ENCODE measurements around the gene KRT5. TPM values are rescaled to one million over a fixed set of nuclear protein-coding genes. Genes with fewer than 3 reads are reported as not detected.

KRT5 gene
- polyA plus RNA-seq, 1 of the 3 experiments (the other 2 are of a cell fraction) = not detected

DNA sequence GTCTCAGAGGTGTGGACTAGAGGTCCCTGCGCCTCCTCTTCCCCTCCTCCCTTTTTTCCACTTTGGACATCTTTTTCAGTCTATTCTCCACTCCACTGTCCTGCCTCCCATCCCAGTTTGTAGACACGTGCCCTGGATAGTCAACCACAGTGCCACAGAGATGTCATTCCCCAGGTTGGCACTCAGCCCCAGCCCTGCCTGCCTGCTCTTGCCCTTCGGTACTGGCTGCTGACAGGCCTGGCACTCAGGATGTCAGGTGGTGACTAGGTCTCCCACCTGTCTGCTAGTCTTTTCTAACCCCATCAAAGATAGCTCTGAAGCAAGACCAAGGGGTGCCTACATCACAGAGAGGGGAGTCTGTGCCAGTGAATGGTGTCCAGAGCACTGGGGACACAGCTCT, 16.9 kb upstream of the KRT5 start:
- WGBS (ENCODE audit: low lambda C conversion rate) = 33% methylated on average over 3 of the region's 3 CpGs
- Histone ChIP-seq H3K9me2 (no peaks in the 10 kb centered on the region), H3K9me3 (no peaks in the 10 kb centered on the region), H3F3A (replicated peaks; ENCODE audit: insufficient read depth) (no peaks in the 10 kb centered on the region), H3K4me1 (ENCODE audit: control insufficient read depth in 1 of 2, insufficient read depth in 2 of 2, low read depth in 1 of 2, low read length in 1 of 2) (no peaks in the 10 kb centered on the region), H3K4me3 (ENCODE audit: low read depth in 2 of 2, low read length in 1 of 2) (no peak overlapping the region), H2AFZ (ENCODE audit: low read depth) (no peak overlapping the region), H3K27me3 (ENCODE audit: insufficient read depth) (peaks cover 12% of the 10 kb centered on the region; the same call in 1 of the 2 replicates), H3K4me2 (no peak overlapping the region), H3K9ac (no peak overlapping the region), H3K27ac (ENCODE audit: low read depth in 2 of 2, low read length in 1 of 2) (no peak overlapping the region), H4K20me1 (ENCODE audit: insufficient read depth) (no peaks in the 10 kb centered on the region), H3K36me3 (replicated peaks in 1 of 2; ENCODE audit: control insufficient read depth in 1 of 2, insufficient read depth in 2 of 2, low read length in 1 of 2) (no peaks in the 10 kb centered on the region), H3K79me2 (ENCODE audit: insufficient read depth) (no peaks in the 10 kb centered on the region)
- no peak for DNase-seq
- no peak for TF ChIP-seq TCF12 (IDR thresholded peaks at IDR 0.05)
- no peak for TF ChIP-seq RFX5 (IDR thresholded peaks at IDR 0.05; ENCODE audit: low read length)
- TF ChIP-seq, protein P1, sequence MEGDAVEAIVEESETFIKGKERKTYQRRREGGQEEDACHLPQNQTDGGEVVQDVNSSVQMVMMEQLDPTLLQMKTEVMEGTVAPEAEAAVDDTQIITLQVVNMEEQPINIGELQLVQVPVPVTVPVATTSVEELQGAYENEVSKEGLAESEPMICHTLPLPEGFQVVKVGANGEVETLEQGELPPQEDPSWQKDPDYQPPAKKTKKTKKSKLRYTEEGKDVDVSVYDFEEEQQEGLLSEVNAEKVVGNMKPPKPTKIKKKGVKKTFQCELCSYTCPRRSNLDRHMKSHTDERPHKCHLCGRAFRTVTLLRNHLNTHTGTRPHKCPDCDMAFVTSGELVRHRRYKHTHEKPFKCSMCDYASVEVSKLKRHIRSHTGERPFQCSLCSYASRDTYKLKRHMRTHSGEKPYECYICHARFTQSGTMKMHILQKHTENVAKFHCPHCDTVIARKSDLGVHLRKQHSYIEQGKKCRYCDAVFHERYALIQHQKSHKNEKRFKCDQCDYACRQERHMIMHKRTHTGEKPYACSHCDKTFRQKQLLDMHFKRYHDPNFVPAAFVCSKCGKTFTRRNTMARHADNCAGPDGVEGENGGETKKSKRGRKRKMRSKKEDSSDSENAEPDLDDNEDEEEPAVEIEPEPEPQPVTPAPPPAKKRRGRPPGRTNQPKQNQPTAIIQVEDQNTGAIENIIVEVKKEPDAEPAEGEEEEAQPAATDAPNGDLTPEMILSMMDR (IDR thresholded peaks at IDR 0.05) = no peak
- TF ChIP-seq USF2 (IDR thresholded peaks at IDR 0.05; ENCODE audit: borderline replicate concordance, low read depth, low read length) = no peak
- no peak for TF ChIP-seq FOXJ3 (CRISPR knock-in tag; IDR thresholded peaks at IDR 0.05)
- no peak for TF ChIP-seq NRF1 (IDR thresholded peaks at IDR 0.05; ENCODE audit: low read depth, low read length)
- no peak for TF ChIP-seq YY1 (IDR thresholded peaks at IDR 0.05; ENCODE audit: low read depth)
- TF ChIP-seq, protein P2, sequence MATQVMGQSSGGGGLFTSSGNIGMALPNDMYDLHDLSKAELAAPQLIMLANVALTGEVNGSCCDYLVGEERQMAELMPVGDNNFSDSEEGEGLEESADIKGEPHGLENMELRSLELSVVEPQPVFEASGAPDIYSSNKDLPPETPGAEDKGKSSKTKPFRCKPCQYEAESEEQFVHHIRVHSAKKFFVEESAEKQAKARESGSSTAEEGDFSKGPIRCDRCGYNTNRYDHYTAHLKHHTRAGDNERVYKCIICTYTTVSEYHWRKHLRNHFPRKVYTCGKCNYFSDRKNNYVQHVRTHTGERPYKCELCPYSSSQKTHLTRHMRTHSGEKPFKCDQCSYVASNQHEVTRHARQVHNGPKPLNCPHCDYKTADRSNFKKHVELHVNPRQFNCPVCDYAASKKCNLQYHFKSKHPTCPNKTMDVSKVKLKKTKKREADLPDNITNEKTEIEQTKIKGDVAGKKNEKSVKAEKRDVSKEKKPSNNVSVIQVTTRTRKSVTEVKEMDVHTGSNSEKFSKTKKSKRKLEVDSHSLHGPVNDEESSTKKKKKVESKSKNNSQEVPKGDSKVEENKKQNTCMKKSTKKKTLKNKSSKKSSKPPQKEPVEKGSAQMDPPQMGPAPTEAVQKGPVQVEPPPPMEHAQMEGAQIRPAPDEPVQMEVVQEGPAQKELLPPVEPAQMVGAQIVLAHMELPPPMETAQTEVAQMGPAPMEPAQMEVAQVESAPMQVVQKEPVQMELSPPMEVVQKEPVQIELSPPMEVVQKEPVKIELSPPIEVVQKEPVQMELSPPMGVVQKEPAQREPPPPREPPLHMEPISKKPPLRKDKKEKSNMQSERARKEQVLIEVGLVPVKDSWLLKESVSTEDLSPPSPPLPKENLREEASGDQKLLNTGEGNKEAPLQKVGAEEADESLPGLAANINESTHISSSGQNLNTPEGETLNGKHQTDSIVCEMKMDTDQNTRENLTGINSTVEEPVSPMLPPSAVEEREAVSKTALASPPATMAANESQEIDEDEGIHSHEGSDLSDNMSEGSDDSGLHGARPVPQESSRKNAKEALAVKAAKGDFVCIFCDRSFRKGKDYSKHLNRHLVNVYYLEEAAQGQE (IDR thresholded peaks at IDR 0.05; ENCODE audit: low read depth, low read length) = no peak
- TF ChIP-seq RCOR1 (IDR thresholded peaks at IDR 0.05; ENCODE audit: low read length) = no peak
- no peak for TF ChIP-seq GATA2 (CRISPR knock-in tag; IDR thresholded peaks at IDR 0.05)
- no peak for TF ChIP-seq FOSL2 (IDR thresholded peaks at IDR 0.05; ENCODE audit: borderline replicate concordance, low read depth)
- TF ChIP-seq RAD21 (IDR thresholded peaks at IDR 0.05; ENCODE audit: low read length) = no peak
- TF ChIP-seq USF1 (IDR thresholded peaks at IDR 0.05; ENCODE audit: borderline replicate concordance, low read depth) = no peak
- no peak for TF ChIP-seq NFIC (IDR thresholded peaks at IDR 0.05; ENCODE audit: borderline replicate concordance)
- no peak for TF ChIP-seq GABPA (IDR thresholded peaks at IDR 0.05; ENCODE audit: low read depth)
- no peak for TF ChIP-seq EZH2phosphoT487 (IDR thresholded peaks at IDR 0.05; ENCODE audit: borderline replicate concordance, low read depth)
- no peak for TF ChIP-seq TAF1 (IDR thresholded peaks at IDR 0.05; ENCODE audit: borderline replicate concordance, low read depth, low read length)
- ChIA-PET CTCF (interaction anchor here (1.3 kb wide), 1 partner anchor 343 kb away, joined by 3 read pairs; no protein-coding TSS in a partner anchor), POLR2A (no interaction called here)

Data from SK-N-SH (cell line).